GM21619 (cell line): Measurements from ENCODE around the gene SUPT5H.

Source experiments
- ATAC-seq: cut with Tn5 transposase; IDR thresholded peaks from one replicate; pipeline ENCODE4 v1.9.1; 2021; ENCODE audit not compliant: unreplicated experiment

Gene SUPT5H

DNA sequence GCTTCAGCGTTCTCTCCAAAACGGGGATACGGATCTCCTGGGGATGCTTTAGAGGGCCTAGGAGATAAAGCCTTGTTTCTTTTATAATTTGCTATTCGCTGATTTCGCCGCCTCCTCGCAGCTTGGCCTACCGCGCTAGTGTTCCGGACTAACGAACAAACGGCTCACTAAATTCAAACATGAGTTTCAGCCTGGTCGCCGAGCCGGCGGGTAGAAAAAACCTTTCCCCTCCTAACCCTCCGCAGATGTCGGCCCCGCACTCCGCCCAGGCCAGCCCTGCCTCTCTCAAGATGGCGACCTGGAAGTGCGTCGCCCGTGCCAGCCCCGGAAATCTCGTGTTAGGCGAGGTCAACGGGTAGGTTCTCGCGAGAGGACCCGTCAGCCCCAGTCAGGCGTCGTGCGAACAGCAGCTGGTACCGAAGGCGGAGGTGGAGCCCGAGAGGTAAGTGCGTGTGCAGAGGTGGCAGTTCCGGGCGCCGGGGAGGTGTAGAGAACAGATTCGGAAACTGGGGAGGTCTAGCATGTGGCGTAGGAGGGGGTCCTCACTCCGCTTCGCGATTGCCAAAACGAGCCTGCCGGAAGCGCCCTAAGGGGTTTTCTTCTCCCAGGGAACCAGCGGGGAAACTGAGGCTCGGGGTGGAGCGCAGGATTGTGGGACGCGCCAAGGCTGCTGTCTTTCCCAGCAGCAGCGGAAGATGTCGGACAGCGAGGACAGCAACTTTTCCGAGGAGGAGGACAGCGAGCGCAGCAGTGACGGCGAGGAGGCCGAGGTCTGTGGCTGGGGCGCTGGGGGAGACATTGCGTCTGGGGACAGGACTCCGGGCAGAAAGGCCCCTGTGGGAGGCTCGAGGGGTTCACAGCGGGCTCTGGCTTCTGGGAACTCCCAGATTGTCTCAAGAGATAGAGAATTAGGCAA lies at the start of gene SUPT5H:
Gene SUPT5H, plus strand, starts transcription at position 387 of the 916 bp plus-strand sequence. Its CDS starts 309 bp downstream, at position 696.
- peak; percentile 75 for ATAC-seq

GRCh38 chr19:39397360-39398296 lies 47.8 kb upstream of the SUPT5H start:
- no peak for ATAC-seq

- ATAC-seq: no peak
Observed at GRCh38 chr19:39398297-39398864, 47.0 kb upstream of the SUPT5H start.

GRCh38 chr19:39399668-39400050 lies 45.7 kb upstream of the SUPT5H start:
- no peak for ATAC-seq

DNA sequence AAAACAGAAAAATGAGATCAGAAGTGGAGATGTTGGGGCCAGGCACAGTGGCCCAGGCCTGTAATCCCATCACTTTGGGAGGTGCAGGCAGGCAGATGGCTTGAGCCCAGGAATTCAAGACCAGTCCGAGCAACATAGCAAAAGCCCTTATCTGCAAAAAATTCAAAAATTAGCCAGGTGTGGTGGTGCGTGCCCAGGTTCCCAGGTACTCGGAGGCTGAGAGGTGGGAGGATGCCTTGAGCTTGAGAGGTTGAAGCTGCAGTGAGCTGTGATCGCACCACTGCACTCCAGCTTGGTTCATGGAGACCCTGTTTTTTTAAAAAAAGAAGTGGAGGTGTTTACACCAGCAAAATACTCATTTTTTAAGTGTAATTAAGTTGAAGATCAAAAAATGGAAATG lies 45.3 kb upstream of the SUPT5H start:
- no peak for ATAC-seq

- no peak for ATAC-seq
Observed at GRCh38 chr19:39401070-39401548, 44.3 kb upstream of the SUPT5H start.

DNA sequence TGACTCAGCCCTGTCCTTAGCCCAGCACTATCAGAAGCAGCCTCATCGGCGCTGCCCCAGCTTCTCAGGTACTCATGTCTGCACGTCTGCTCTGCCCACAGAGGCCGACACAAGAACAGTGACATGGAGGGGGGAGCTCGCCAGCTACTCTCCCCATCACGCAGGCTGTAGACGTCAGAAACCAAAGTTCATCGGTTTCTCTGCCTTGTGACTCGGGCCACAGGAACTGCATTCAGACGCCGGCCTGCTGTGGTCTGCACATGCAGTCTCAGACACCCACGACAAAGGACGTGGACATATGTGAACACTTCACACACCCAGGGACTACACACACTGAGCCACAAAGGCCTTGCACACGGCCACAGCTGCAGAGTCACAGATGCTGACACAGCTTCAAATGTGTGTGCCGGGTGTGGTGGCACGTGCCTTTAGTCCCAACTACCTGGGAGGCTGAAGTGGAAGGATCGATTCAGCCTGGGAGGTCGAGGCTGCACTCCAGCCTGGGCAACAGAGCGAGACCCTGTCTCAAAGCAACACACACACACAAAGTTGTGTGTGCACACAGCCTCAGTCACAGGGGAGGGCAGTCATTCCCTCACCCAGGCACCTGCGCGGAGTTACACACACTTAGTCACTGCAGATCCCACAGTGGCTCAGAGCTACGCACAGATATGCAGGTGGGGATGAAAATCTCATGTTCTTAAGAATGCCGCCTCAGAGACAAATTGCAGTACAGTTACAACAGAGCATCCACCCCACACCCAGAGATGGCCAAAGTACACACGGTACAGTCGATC lies 43.6 kb upstream of the SUPT5H start:
- no peak for ATAC-seq

DNA sequence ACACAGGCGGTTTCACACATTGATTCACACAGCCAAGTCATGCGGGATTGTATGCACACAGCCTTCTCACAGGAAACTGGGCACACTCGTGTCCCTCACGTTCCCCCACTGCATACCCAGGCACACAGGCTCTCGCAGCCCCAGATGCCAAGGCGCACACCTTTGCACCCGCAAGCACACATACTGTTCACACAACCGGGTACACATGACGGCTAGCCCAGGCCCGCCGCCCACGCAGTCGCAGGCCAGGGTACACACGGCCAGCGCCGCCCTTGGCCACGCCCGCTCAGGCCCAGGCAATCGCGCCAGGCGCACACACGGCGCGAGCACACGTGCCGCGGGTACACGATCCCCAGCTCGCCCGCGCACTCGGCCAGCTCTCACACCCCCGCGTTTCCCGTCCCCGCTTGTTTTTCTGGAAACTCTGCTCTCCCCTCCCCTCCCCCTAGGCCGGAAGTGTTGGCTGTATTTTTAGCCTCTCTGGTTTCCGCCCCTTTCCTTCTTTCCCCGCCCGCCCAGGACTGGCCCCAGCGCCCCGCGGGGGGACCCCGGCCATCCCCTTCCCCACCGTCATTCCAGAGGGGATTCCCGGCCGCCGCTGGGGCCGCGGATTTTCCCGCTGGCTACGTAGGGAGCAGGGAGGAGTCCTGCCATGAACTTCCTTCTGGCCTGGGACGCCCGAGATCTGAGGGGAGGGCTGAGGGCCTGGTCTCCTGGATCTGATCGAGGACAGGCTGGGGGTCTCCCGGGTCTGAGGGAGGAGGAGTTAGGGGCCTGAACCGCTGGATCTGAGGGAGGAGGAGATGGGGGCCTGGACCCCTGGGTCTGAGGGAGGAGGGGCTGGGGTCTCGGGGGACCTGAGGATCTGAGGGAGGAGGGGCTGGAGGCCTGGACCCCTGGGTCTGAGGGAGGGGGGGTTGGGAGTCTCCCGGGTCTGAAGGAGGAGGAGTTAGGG lies 42.8 kb upstream of the SUPT5H start:
- ATAC-seq: no peak

DNA sequence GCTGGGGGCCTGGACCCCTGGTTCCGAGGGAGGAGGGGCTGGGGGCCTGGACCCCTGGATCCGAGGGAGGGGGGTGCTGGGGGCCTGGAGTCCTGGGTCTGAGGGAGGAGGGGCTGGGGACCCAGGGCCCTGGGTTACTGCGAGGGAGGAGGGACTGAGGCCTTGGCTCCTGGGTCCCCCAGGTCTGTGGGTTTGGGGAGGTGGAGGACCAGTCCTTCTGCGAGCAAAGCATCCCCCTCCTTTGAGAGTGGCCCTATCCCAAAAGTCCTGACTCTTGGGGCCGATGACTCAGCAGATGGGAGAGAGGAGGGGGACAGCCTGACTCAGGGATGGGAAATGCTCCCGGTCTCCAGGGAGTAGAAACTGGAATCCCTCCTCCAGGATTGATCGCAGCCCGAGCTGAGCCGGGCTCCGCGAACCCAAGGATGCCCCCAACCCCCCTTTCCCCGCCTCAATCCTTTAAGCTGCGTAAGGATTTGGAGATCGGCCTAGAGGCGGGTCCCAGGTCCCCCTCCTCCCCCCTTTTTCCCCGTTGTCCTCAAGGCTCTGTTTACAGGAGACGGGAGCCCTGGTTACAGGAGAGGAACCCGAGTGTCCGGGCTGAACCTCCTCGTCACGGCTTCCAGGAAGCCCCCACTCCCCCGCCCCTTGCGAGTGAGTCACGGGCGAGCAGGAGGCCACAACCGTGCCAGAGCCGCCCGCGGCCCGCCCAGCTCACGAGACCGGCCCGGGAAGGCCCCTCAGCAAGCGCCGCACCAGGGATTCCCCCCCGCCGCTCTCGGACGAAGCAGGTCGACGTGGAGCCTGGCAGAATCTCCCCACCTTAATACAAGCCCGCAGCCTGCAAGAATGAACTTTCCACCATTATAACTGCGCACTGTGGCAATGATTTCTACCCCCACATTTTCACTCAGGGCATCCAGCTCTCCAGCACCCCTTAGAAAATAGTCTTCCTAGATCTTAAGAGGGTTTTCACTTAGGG lies 41.8 kb upstream of the SUPT5H start:
- peak; percentile 14 for ATAC-seq

DNA sequence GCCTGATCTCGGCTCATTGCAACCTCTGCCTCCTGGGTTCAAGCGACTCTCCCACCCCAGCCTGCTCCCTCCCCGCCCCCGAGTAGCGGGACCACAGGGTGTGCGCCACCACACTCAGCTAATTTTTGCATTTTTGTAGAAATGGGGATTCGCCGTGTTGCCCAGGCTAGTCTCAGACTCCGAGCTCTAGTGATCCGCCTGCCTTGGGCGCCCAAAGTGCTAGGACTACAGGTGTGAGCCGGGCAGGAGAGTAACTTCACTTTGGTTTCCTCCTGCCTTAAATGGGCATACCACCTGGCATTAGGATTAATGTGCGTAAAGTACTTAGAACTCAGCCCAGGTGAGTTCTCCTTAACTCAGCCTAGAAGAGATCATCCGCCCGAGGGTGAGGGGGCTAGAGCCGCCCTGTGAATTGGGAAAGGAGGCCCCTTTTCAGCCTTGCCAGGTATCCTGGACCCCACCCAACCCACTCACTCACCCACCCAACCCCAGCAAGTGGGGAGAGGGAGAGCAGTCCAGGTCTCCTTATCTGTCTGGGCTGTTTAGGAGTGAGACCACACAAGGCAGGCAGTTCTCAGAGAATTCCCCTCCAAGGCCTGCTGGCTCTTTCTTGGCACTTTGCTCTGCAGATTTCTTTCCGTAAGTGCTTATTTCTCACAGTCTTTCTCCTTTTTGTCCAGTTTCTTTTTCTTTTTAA lies 40.0 kb upstream of the SUPT5H start:
- ATAC-seq: no peak

- ATAC-seq: no peak
Observed at GRCh38 chr19:39405958-39406655, 39.3 kb upstream of the SUPT5H start.

GRCh38 chr19:39406656-39407409 lies 38.5 kb upstream of the SUPT5H start, which contains the start of gene ZFP36:
Gene ZFP36, plus strand, starts transcription at chr19:39406847. Its CDS starts 58 bp downstream, at chr19:39406905.
- peak; percentile 18 for ATAC-seq

DNA sequence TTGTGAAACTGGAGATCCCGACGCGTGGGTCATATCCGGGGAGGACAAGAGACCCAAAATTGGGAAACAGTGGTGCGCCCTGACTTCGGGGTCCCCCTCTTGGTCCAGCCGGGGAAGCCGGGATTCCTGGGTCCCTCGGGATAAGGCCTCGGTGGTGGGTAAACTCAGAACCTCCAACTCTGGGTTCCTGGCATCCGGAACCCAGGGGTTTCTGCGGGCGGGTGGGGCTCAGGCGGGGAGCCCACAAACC lies 38.0 kb upstream of the SUPT5H start:
- ATAC-seq: no peak

GRCh38 chr19:39407660-39408391 lies 37.6 kb upstream of the SUPT5H start:
- no peak for ATAC-seq

DNA sequence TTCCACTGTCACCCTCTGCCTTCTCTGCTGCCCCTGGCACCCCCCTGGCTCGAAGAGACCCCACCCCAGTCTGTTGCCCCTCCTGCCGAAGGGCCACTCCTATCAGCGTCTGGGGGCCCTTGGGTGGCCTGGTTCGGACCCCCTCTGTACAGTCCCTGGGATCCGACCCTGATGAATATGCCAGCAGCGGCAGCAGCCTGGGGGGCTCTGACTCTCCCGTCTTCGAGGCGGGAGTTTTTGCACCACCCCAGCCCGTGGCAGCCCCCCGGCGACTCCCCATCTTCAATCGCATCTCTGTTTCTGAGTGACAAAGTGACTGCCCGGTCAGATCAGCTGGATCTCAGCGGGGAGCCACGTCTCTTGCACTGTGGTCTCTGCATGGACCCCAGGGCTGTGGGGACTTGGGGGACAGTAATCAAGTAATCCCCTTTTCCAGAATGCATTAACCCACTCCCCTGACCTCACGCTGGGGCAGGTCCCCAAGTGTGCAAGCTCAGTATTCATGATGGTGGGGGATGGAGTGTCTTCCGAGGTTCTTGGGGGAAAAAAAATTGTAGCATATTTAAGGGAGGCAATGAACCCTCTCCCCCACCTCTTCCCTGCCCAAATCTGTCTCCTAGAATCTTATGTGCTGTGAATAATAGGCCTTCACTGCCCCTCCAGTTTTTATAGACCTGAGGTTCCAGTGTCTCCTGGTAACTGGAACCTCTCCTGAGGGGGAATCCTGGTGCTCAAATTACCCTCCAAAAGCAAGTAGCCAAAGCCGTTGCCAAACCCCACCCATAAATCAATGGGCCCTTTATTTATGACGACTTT lies 36.8 kb upstream of the SUPT5H start:
- ATAC-seq: no peak
